NCI-H446 treated with DMSO at 0.1 percent for 48 hours (cell line): ENCODE measurements around the gene OGFOD1.
A peak's percentile ranks its signal among the peaks of the same experiment; 100 is the strongest.
"Not testable (repeated sequence)": the region's sequence is repeated elsewhere in the genome, so short reads cannot be mapped to it uniquely, and the experiment has no call there.

Source experiments
- DNase-seq: peaks from one replicate; lab custom pipeline; 2025; lab: John Stamatoyannopoulos, UW

The OGFOD1 gene

GRCh38 chr16:56480776-56481467 is 29.6 kb downstream of the OGFOD1 start:
- no peak for DNase-seq

- DNase-seq, result no peak
These were observed 30.2 kb downstream of the OGFOD1 start for GRCh38 chr16:56481468-56482122.

GRCh38 chr16:56482683-56483236 is 31.4 kb downstream of the OGFOD1 start:
- no peak for DNase-seq

- DNase-seq, result no peak
These were observed 32.0 kb downstream of the OGFOD1 start for GRCh38 chr16:56483394-56483793.

- DNase-seq, result no peak
These were observed 36.7 kb downstream of the OGFOD1 start for GRCh38 chr16:56488035-56488434.

GRCh38 chr16:56488868-56489267 is 37.5 kb downstream of the OGFOD1 start:
- not testable (repeated sequence) for DNase-seq

- no peak for DNase-seq
These were observed 40.4 kb downstream of the OGFOD1 start for GRCh38 chr16:56491657-56492261.

- no peak for DNase-seq
These were observed 41.8 kb downstream of the OGFOD1 start for GRCh38 chr16:56493126-56493525.

- no peak for DNase-seq
These were observed 42.5 kb downstream of the OGFOD1 start for GRCh38 chr16:56493815-56494214.

- no peak for DNase-seq
These were observed 53.8 kb downstream of the OGFOD1 start for GRCh38 chr16:56505181-56505580.

GRCh38 chr16:56506941-56507340 is 55.6 kb downstream of the OGFOD1 start:
- no peak for DNase-seq

- no peak for DNase-seq
These were observed 59.2 kb downstream of the OGFOD1 start for GRCh38 chr16:56510544-56510943.

- DNase-seq, result no peak
These were observed 60.7 kb downstream of the OGFOD1 start for GRCh38 chr16:56512025-56512424.

- DNase-seq, result no peak
These were observed 61.7 kb downstream of the OGFOD1 start for GRCh38 chr16:56513091-56513490.

GRCh38 chr16:56513972-56514371 is 62.6 kb downstream of the OGFOD1 start:
- DNase-seq, result peak; percentile 39

GRCh38 chr16:56514845-56515244 is 63.5 kb downstream of the OGFOD1 start:
- no peak for DNase-seq

- DNase-seq, result no peak
These were observed 64.3 kb downstream of the OGFOD1 start for GRCh38 chr16:56515665-56516064.

GRCh38 chr16:56517206-56517605 is 65.9 kb downstream of the OGFOD1 start:
- DNase-seq, result no peak

GRCh38 chr16:56518425-56518824 is 67.1 kb downstream of the OGFOD1 start:
- no peak for DNase-seq

- DNase-seq, result peak; percentile 15
These were observed 68.3 kb downstream of the OGFOD1 start, which contains the start of gene BBS2 for GRCh38 chr16:56519459-56520250. Gene BBS2 (minus strand): TSS chr16:56520024. CDS start chr16:56519862, 162 bp downstream.

- no peak for DNase-seq
These were observed 68.9 kb downstream of the OGFOD1 start for GRCh38 chr16:56520251-56520577.

GRCh38 chr16:56525236-56525635 is 73.9 kb downstream of the OGFOD1 start:
- DNase-seq, result no peak
